WI38 (cell line): ENCODE results near the gene CDKN1C.

ENCODE experiments used
- H3K4me3 ChIP-seq: 2 replicates; pipeline ENCODE4 v1.5.1; 2011; ENCODE audit warnings: low read depth, mild to moderate bottlenecking, control low read depth, low read length
- TF ChIP-seq, protein P1 (sequence below): IDR thresholded peaks from 2 replicates; pipeline ENCODE4 v1.5.1; 2012; ENCODE audit warnings: low read depth, mild to moderate bottlenecking, control low read depth, low read length

The CDKN1C gene

DNA sequence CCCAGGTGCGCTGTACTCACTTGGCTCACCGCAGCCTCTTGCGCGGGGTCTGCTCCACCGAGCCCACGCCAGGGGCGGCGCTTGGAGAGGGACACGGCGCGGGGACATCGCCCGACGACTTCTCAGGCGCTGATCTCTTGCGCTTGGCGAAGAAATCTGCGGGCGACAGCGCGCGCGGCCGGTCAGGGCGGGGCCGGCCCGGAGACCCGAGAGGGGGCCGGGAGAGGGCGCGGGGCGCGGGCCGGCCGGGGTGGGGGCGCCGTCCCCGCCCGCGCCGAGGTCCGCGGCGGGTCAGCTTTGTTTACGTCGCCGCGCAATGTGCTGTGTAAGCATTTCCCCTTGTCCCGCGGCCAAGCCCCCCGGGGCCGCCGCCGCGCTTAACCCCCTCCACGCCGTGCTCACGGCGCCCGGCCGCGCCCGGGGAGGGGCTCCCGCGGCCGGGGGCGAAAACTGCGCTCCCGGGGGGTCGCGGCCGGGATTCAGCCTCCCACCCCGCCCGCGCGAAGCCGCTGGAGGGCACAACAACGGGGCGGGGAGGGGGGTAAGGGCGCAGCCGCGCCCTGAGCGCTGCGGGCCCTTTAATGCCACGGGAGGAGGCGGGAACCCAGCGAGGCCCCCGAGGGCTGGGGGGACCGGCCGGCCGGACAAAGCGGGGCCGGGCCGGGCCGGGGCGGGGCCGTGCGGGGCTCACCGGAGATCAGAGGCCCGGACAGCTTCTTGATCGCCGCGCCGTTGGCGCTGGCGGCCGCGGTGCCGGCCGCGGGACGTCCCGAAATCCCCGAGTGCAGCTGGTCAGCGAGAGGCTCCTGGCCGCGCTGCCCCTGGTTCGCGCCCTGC, 1.4 kb downstream of the CDKN1C start:
- peak overlapping the region; percentile 64 for H3K4me3 ChIP-seq

DNA sequence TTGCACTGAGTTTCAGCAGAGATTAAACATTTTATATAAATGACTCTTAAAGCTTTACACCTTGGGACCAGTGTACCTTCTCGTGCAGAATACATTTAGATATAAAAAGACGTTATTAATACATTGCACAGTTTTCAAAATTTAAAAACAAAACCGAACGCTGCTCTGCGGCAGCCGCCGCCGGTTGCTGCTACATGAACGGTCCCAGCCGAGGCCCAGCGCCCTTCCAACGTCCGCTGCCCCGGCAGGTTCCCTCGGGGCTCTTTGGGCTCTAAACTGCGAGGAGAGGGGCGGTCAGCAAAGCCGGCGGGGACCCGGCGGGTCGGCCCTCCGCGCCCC, 2.0 kb downstream of the CDKN1C start:
- peak overlapping the region; percentile 64 for H3K4me3 ChIP-seq
- TF ChIP-seq, protein P1, sequence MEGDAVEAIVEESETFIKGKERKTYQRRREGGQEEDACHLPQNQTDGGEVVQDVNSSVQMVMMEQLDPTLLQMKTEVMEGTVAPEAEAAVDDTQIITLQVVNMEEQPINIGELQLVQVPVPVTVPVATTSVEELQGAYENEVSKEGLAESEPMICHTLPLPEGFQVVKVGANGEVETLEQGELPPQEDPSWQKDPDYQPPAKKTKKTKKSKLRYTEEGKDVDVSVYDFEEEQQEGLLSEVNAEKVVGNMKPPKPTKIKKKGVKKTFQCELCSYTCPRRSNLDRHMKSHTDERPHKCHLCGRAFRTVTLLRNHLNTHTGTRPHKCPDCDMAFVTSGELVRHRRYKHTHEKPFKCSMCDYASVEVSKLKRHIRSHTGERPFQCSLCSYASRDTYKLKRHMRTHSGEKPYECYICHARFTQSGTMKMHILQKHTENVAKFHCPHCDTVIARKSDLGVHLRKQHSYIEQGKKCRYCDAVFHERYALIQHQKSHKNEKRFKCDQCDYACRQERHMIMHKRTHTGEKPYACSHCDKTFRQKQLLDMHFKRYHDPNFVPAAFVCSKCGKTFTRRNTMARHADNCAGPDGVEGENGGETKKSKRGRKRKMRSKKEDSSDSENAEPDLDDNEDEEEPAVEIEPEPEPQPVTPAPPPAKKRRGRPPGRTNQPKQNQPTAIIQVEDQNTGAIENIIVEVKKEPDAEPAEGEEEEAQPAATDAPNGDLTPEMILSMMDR = no peak

More for the DNA sequence above, 1.4 kb downstream of the CDKN1C start:
- TF ChIP-seq, protein P1 = no peak

DNA sequence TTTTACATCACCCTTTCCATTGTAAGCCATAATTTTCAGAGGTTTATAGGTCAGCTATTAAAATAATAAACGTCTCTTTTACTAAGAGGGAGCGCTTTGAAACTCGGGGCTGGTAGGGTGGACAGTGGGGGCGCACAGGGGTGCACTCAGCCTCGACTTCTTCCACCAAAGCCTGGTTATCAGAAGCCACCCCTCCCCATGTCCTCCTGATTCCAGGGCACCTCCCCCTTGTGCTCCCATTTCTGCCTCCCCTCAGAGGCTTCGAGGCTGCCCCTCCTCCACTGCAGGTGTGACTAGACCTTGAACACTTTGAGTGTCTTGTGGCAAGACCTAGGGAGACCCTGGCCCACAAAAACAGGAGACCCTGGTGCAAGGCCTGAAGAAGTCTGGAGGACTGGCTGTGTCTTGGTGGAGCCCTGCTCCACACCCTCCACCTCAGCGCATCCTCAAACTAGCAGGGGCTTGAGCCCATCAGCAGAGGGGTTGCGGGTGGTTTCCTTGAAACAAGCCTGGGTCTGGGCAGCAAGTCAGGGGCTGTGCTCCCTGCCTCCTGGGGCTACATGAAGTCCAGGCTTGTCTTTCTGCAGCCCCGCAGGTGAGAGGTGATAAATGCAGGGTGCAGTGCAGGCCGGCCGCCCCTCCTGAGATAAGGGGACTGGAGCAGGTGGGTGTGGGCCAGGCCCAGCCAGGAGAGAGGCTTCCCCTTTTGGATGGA, 3.0 kb downstream of the CDKN1C start:
- H3K4me3 ChIP-seq = no peak overlapping the region
- TF ChIP-seq, protein P1 = no peak

DNA sequence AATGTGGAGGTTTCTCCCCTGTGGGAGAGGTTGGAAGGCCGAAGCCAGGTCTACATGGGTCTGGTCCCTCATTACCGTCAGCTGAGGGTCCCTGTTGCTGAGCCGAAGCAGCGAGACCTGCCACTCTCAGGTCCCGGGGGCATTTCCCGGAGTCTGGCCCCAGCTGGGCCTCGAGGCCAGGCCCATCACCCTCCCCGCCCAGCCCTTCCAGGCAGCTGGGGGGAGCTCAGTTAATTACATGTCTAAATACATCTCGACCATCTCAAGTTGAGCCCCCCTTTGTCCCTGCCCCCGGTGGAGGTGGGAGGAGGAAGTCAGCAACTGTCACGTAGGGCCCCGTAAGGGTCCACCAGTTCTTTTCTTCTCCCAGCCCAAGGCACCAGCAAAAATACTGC, 3.6 kb downstream of the CDKN1C start:
- TF ChIP-seq, protein P1 = no peak

DNA sequence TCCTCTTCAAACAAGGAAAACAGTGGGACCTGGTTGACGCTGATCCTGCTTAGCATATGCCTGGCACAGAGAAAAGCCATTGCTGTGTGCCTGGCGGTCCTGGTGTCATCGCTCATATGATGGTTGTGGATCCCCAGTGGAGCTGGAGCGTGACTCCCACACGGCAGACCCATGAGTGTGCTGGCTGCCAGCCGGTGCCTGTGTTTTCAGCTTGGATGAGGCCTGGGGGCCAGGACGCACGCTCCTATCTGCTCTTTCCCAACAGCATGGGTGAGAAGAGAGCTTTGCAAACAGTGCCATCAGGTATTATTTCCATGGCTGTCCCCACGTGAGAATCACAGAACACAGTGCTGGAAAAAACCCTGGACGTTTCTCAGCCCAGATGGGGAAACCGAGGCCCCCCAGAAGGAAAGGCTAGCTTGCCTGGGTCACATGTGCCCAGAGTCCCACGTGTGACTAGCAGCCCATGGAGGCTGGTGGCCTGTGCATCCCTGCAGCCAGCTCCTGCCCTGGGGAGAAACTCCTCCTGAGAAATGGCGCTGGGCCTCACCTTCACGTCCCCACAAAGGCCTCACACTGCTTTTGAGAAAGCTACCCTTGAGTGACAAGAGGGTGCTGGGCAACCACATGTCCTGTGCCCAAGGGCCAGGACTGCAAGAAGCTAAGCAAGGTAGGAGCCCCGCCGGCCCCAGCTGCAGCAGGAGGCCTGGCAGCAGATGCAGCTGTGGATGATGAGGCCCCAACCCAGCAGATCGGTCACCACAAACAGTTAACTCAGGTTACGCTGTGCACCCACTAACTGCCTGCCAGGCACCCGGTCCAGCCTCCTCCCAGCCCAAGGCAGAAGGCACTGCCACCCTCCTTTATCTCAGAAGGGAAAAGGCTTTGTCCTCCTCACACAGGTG, 4.2 kb downstream of the CDKN1C start:
- H3K4me3 ChIP-seq = no peak overlapping the region
- TF ChIP-seq, protein P1 = no peak

More for the DNA sequence above, 3.6 kb downstream of the CDKN1C start:
- H3K4me3 ChIP-seq = no peak overlapping the region

DNA sequence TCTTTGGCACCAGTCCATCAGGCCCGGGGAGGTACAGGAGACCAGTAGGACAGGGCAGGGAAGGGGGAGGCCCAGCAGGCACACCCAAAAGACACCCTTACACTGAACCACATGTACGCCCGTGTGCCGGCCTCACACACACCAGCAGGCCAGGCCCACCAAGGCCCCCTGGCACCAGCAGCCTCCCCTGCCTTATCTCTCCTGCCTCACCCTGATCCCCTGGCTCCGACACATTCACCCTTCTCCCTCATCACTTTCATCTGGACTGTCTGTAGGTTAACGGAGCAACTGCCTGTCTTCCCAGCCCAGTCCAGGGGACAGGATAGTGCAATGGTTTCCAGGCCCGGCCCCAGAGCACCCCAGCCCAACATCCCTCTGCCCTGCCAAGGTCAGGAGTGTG, 4.9 kb downstream of the CDKN1C start:
- no peak overlapping the region for H3K4me3 ChIP-seq
- TF ChIP-seq, protein P1 = no peak
